HEK293 (cell line): ENCODE measurements around the gene MPP7.

Experiments used
- CTCF ChIA-PET: fragments of 350-600 bp; formaldehyde crosslinking; extraction: SDS; loops from one replicate; lab custom pipeline; 2021; ENCODE audit warnings: antibody characterized with exemption; lab: Yijun Ruan, JAX
- POLR2A ChIA-PET: fragments of 300-600 bp; formaldehyde crosslinking; extraction: SDS; loops from one replicate; lab custom pipeline; 2020; ENCODE audit warnings: antibody characterized with exemption, inconsistent platforms; lab: Yijun Ruan, JAX
- H3K27ac ChIP-seq: fragments of 200-500 bp; sonication (Bioruptor generic); 2 replicates; pipeline ENCODE4 v1.5.1; 2014; ENCODE audit warnings: low read depth, low read length, control low read depth, inconsistent platforms; ENCODE audit errors: extremely low read depth
- H3K36me3 ChIP-seq, 2 experiments: fragments of 200-500 bp in 1 of 2; sonication (Bioruptor generic) in 1 of 2; 1 replicate in 1 of 2; 2 replicates in 1 of 2; pipeline ENCODE4 v1.5.1; 2014 to 2017; ENCODE audit warnings: inconsistent platforms in 2 of 2, low read length in 2 of 2; ENCODE audit not compliant: control insufficient read depth in 2 of 2, insufficient read depth in 1 of 2
- H3K4me1 ChIP-seq: fragments of 200-500 bp; sonication (Bioruptor generic); 2 replicates; pipeline ENCODE4 v1.5.1; 2014; ENCODE audit warnings: mild to moderate bottlenecking, low read length, inconsistent platforms; ENCODE audit not compliant: control insufficient read depth, insufficient read depth
- H3K4me3 ChIP-seq: 2 replicates; pipeline ENCODE4 v1.5.1; 2011; ENCODE audit warnings: low read depth, mild to moderate bottlenecking, control low read depth, low read length, moderate library complexity
- H3K9me3 ChIP-seq: fragments of 200-500 bp; sonication (Bioruptor generic); 2 replicates; pipeline ENCODE4 v1.5.1; 2014; ENCODE audit warnings: low read depth, low read length, inconsistent platforms; ENCODE audit not compliant: control insufficient read depth, insufficient read depth
- GFI1B ChIP-seq: fragments of 450-650 bp; formaldehyde crosslinking; IDR thresholded peaks from 2 replicates; pipeline ENCODE4 v1.5.1; 2016; ENCODE audit warnings: missing biosample characterization, missing genetic modification characterization
- KLF1 ChIP-seq: fragments of 450-650 bp; formaldehyde crosslinking; IDR thresholded peaks from 2 replicates; pipeline ENCODE4 v1.5.1; 2016; ENCODE audit warnings: missing biosample characterization, missing genetic modification characterization
- KLF9 ChIP-seq: fragments of 450-650 bp; formaldehyde crosslinking; IDR thresholded peaks from 2 replicates; pipeline ENCODE4 v1.5.1; 2016; ENCODE audit warnings: missing biosample characterization, missing genetic modification characterization, low read depth
- SALL2 ChIP-seq: fragments of 450-650 bp; formaldehyde crosslinking; IDR thresholded peaks from 2 replicates; pipeline ENCODE4 v1.5.0; 2017; ENCODE audit warnings: missing biosample characterization, mild to moderate bottlenecking, missing genetic modification characterization, borderline replicate concordance
- SCRT2 ChIP-seq: fragments of 450-650 bp; formaldehyde crosslinking; IDR thresholded peaks from 2 replicates; pipeline ENCODE4 v1.5.1; 2016; ENCODE audit warnings: missing biosample characterization, missing genetic modification characterization
- SP2 ChIP-seq: fragments of 450-650 bp; formaldehyde crosslinking; IDR thresholded peaks from 2 replicates; pipeline ENCODE4 v1.5.1; 2016; ENCODE audit warnings: missing biosample characterization, missing genetic modification characterization
- ZBTB48 ChIP-seq: fragments of 450-650 bp; formaldehyde crosslinking; IDR thresholded peaks from 2 replicates; pipeline ENCODE4 v1.5.1; 2016; ENCODE audit warnings: missing biosample characterization, missing genetic modification characterization
- ZNF140 ChIP-seq: fragments of 450-650 bp; formaldehyde crosslinking; IDR thresholded peaks from 2 replicates; pipeline ENCODE4 v1.5.1; 2016; ENCODE audit warnings: missing biosample characterization, missing genetic modification characterization
- ZNF157 ChIP-seq: fragments of 450-650 bp; formaldehyde crosslinking; IDR thresholded peaks from 2 replicates; pipeline ENCODE4 v1.5.1; 2016; ENCODE audit warnings: missing biosample characterization, missing genetic modification characterization
- ZNF335 ChIP-seq: fragments of 450-650 bp; formaldehyde crosslinking; conservative IDR thresholded peaks from 2 replicates; pipeline ENCODE4 v1.5.1; 2016; ENCODE audit warnings: missing biosample characterization, missing genetic modification characterization
- ZNF521 ChIP-seq: fragments of 450-650 bp; formaldehyde crosslinking; IDR thresholded peaks from 2 replicates; pipeline ENCODE4 v1.5.1; 2017; ENCODE audit warnings: missing biosample characterization, mild to moderate bottlenecking, missing genetic modification characterization
- ZNF530 ChIP-seq: fragments of 450-650 bp; formaldehyde crosslinking; IDR thresholded peaks from 2 replicates; pipeline ENCODE4 v1.5.1; 2016; ENCODE audit warnings: low read depth, missing biosample characterization, missing genetic modification characterization
- ZNF585B ChIP-seq: fragments of 450-650 bp; formaldehyde crosslinking; IDR thresholded peaks from 2 replicates; pipeline ENCODE4 v1.5.1; 2016; ENCODE audit warnings: missing biosample characterization, missing genetic modification characterization
- ZNF596 ChIP-seq: fragments of 450-650 bp; IDR thresholded peaks from 2 replicates; pipeline ENCODE4 v1.5.0; 2018; ENCODE audit warnings: missing biosample characterization, mild to moderate bottlenecking, missing genetic modification characterization, moderate library complexity
- ZNF600 ChIP-seq: fragments of 450-650 bp; formaldehyde crosslinking; IDR thresholded peaks from 2 replicates; pipeline ENCODE4 v1.5.1; 2016; ENCODE audit warnings: missing biosample characterization, missing genetic modification characterization
- ZNF624 ChIP-seq: fragments of 450-650 bp; formaldehyde crosslinking; IDR thresholded peaks from 2 replicates; pipeline ENCODE4 v1.5.1; 2017; ENCODE audit warnings: missing biosample characterization, missing genetic modification characterization
- ZNF670 ChIP-seq: fragments of 450-650 bp; formaldehyde crosslinking; IDR thresholded peaks from 2 replicates; pipeline ENCODE4 v1.5.1; 2016; ENCODE audit warnings: missing biosample characterization, missing genetic modification characterization, low read depth
- TF ChIP-seq, protein P1 (sequence below): sonication (generic); formaldehyde crosslinking; IDR thresholded peaks from 2 replicates; pipeline ENCODE4 v1.8.1; 2022; ENCODE audit warnings: mild to moderate bottlenecking, moderate library complexity, missing genetic modification reagents
- TF ChIP-seq, protein P2 (sequence below): fragments of 450-650 bp; formaldehyde crosslinking; IDR thresholded peaks from 2 replicates; pipeline ENCODE4 v1.5.1; 2016; ENCODE audit warnings: missing biosample characterization, missing genetic modification characterization
- TF ChIP-seq, protein P3 (sequence below): fragments of 450-650 bp; formaldehyde crosslinking; IDR thresholded peaks from 2 replicates; pipeline ENCODE4 v1.5.1; 2016; ENCODE audit warnings: missing biosample characterization, missing genetic modification characterization
- TF ChIP-seq, protein P4 (sequence below): fragments of 450-650 bp; formaldehyde crosslinking; IDR thresholded peaks from 2 replicates; pipeline ENCODE4 v1.5.1; 2016; ENCODE audit warnings: missing biosample characterization, missing genetic modification characterization
- TF ChIP-seq, protein P5 (sequence below): fragments of 450-650 bp; formaldehyde crosslinking; IDR thresholded peaks from 2 replicates; pipeline ENCODE4 v1.5.1; 2016; ENCODE audit warnings: missing biosample characterization, missing genetic modification characterization, low read depth

Gene MPP7

DNA sequence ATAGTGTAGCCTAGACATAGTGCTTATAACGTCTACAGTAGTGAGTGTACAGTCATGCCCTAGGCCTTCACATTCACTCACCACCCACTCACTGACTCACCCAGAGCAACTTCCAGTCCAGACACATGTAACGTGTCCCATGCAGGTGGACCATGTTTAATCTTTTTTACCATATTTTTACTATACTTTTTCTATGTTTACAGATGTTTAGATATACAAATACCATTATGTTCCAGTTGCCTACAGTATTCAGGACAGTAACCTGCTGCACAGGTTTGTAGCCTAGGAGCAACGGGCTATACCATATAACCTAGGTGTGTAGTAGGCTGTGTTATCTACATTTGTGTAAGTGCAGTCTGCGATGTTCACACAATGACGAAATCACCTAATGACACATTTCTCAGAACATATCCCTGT is 11.0 kb downstream of the MPP7 start (continued):
- TF ChIP-seq ZNF600 (tag by site-specific recombination) = peak; percentile 59; the same call in 1 of the 2 replicates
- TF ChIP-seq, all 188 proteins: peak for 4

DNA sequence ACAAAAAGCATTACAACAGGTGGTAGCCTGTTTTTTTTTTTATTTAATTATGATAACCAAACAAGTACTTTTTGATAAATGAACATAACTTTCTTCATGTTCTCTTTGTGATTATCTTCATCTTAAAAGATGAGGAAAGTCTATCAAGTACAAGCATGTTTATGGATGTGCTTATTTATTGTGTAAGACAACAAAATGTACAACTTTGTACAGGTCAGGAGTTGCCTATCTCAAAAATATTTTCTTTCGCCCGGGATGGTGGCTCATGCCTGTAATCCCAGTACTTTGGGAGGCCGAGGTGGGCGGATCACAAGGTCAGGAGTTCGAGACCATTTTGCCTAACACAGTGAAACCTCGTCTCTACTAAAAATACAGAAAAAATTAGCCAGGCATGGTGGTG is 17.0 kb downstream of the MPP7 start:
- Histone ChIP-seq H3K4me1 (no peaks in the 10 kb centered on the region), H3K36me3 (no peaks in the 10 kb centered on the region), H3K27ac (no peak overlapping the region), H3K9me3 (no peaks in the 10 kb centered on the region), H3K4me3 (no peak overlapping the region)
- ChIA-PET CTCF (no interaction called here), POLR2A (no interaction called here)
- no peak for TF ChIP-seq ZNF530 (tag by site-specific recombination)
- TF ChIP-seq SCRT2 (tag by site-specific recombination) = peak; percentile 52; the same call in 1 of the 2 replicates

DNA sequence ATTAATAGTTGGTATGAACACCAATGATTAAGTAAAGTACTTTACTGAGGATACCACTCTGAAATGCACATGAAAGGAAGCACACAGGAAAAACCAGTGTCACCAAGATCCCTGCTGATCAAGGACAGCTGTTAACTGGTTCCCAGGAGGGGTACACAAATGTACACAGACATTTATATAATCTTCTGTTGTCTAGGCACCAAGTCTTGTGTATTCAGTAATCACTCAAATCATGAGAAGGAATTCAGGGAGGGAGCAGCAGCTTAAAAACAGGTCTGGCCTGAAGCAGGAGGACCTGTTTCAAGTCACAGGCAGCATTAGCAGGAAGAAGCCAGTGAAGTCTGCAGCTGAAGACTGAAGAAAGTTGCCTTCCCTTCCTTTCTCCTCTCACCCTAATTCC is 18.7 kb downstream of the MPP7 start:
- H3K36me3 ChIP-seq = no peaks in the 10 kb centered on the region
- ChIA-PET POLR2A (interaction anchor here (0.7 kb wide), 1 partner anchor 540 kb away, joined by 3 read pairs; no protein-coding TSS in a partner anchor), CTCF (interaction anchor here (0.7 to 1.3 kb wide), 2 partner anchors 82 to 97 kb away, joined by 3 to 4 read pairs; no protein-coding TSS in a partner anchor)
- no peak for TF ChIP-seq ZNF335 (tag by site-specific recombination)
- TF ChIP-seq, protein P1, sequence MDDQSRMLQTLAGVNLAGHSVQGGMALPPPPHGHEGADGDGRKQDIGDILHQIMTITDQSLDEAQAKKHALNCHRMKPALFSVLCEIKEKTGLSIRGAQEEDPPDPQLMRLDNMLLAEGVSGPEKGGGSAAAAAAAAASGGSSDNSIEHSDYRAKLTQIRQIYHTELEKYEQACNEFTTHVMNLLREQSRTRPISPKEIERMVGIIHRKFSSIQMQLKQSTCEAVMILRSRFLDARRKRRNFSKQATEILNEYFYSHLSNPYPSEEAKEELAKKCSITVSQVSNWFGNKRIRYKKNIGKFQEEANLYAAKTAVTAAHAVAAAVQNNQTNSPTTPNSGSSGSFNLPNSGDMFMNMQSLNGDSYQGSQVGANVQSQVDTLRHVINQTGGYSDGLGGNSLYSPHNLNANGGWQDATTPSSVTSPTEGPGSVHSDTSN (CRISPR knock-in tag) = no peak
- no peak for TF ChIP-seq GFI1B
- no peak for TF ChIP-seq ZNF670 (tag by site-specific recombination)
- TF ChIP-seq KLF1 = no peak
- TF ChIP-seq SALL2 (tag by site-specific recombination) = no peak
- TF ChIP-seq SP2 = no peak
- TF ChIP-seq, protein P2, sequence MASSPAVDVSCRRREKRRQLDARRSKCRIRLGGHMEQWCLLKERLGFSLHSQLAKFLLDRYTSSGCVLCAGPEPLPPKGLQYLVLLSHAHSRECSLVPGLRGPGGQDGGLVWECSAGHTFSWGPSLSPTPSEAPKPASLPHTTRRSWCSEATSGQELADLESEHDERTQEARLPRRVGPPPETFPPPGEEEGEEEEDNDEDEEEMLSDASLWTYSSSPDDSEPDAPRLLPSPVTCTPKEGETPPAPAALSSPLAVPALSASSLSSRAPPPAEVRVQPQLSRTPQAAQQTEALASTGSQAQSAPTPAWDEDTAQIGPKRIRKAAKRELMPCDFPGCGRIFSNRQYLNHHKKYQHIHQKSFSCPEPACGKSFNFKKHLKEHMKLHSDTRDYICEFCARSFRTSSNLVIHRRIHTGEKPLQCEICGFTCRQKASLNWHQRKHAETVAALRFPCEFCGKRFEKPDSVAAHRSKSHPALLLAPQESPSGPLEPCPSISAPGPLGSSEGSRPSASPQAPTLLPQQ = no peak
- TF ChIP-seq, protein P3, sequence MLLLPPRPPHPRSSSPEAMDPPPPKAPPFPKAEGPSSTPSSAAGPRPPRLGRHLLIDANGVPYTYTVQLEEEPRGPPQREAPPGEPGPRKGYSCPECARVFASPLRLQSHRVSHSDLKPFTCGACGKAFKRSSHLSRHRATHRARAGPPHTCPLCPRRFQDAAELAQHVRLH = no peak
- no peak for TF ChIP-seq ZNF585B
- TF ChIP-seq, protein P4, sequence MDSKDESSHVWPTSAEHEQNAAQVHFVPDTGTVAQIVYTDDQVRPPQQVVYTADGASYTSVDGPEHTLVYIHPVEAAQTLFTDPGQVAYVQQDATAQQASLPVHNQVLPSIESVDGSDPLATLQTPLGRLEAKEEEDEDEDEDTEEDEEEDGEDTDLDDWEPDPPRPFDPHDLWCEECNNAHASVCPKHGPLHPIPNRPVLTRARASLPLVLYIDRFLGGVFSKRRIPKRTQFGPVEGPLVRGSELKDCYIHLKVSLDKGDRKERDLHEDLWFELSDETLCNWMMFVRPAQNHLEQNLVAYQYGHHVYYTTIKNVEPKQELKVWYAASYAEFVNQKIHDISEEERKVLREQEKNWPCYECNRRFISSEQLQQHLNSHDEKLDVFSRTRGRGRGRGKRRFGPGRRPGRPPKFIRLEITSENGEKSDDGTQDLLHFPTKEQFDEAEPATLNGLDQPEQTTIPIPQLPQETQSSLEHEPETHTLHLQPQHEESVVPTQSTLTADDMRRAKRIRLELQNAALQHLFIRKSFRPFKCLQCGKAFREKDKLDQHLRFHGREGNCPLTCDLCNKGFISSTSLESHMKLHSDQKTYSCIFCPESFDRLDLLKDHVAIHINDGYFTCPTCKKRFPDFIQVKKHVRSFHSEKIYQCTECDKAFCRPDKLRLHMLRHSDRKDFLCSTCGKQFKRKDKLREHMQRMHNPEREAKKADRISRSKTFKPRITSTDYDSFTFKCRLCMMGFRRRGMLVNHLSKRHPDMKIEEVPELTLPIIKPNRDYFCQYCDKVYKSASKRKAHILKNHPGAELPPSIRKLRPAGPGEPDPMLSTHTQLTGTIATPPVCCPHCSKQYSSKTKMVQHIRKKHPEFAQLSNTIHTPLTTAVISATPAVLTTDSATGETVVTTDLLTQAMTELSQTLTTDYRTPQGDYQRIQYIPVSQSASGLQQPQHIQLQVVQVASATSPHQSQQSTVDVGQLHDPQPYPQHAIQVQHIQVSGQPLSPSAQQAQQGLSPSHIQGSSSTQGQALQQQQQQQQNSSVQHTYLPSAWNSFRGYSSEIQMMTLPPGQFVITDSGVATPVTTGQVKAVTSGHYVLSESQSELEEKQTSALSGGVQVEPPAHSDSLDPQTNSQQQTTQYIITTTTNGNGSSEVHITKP (tag by site-specific recombination) = no peak
- TF ChIP-seq ZBTB48 = no peak
- TF ChIP-seq, protein P5, sequence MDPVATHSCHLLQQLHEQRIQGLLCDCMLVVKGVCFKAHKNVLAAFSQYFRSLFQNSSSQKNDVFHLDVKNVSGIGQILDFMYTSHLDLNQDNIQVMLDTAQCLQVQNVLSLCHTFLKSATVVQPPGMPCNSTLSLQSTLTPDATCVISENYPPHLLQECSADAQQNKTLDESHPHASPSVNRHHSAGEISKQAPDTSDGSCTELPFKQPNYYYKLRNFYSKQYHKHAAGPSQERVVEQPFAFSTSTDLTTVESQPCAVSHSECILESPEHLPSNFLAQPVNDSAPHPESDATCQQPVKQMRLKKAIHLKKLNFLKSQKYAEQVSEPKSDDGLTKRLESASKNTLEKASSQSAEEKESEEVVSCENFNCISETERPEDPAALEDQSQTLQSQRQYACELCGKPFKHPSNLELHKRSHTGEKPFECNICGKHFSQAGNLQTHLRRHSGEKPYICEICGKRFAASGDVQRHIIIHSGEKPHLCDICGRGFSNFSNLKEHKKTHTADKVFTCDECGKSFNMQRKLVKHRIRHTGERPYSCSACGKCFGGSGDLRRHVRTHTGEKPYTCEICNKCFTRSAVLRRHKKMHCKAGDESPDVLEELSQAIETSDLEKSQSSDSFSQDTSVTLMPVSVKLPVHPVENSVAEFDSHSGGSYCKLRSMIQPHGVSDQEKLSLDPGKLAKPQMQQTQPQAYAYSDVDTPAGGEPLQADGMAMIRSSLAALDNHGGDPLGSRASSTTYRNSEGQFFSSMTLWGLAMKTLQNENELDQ = no peak
- no peak for TF ChIP-seq ZNF140 (tag by site-specific recombination)
- no peak for TF ChIP-seq KLF9
- TF ChIP-seq ZNF521 (tag by site-specific recombination) = no peak
- TF ChIP-seq ZNF624 (tag by site-specific recombination) = no peak
- no peak for TF ChIP-seq ZNF596 (tag by site-specific recombination)
- no peak for TF ChIP-seq ZNF157
- no peak overlapping the region for H3K4me3 ChIP-seq
- H3K9me3 ChIP-seq = no peaks in the 10 kb centered on the region
- H3K4me1 ChIP-seq = no peaks in the 10 kb centered on the region
- no peak overlapping the region for H3K27ac ChIP-seq
